ENCODE results near the gene TMA7B.
A peak's percentile ranks its signal among the peaks of the same experiment; 100 is the strongest.

TMA7B gene

DNA sequence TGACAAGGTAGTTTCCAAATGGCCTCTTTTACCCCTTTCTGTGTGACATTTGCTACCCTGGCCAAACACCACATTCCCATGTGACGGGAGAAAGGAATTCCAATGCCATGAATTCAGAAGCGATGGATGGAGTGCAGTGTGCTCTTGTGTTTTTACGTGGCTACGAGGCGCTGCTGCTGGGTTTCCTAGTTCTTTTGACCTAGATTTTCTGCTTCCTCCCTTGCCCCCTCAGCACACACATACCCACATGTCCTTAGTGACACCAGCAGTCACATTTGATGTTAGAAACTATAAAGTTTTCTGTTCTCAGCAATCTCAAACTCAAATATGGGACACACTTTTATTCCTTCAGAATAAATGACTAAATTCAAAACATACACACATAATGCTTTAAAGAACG is 7.8 kb upstream of the TMA7B start:
- DNase-seq (ENCODE audit: low spot score) = no peak

DNA sequence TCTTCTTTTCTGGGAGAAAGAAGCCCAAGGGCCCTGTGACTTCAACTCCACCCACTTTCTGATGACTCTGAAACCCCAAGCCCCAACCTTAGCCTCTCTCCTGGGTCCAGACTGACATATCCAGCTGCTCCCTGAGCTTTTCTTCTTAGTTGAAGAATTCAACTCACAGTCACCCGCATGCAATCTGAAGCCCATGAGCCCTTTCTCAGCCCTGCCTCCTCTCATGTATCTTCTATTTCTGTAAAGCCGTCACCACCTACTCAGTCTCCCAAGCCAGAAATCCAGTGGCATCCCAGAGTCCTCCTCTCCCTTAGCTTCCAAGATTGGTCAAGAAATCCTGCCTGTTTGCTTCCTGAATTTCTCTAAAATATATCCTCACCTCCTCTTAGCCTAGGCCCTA is 7.1 kb upstream of the TMA7B start:
- DNase-seq (ENCODE audit: low spot score) = no peak

DNA sequence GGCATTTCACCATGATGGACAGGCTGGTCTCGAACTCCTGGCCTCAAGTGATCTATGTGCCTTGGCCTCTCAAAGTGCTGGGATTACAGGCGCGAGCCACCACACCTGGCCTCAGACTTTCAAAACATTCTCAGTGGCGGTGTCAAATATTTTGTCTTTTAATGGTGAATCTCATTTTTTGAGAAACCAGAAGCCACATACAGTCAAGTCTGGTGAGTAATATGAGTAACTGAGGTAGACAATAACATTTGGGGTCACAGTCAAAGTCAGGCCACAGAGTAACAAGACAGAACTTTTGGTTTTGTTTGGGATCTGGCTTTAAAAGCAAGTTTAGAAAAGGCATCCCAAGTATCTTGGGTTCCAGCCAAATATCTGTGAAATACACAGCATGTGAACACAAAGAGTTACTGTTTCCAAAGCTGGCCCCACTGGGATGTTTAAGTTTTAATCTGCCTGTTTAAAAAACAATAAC is 5.6 kb upstream of the TMA7B start:
- DNase-seq (ENCODE audit: low spot score) = no peak

DNA sequence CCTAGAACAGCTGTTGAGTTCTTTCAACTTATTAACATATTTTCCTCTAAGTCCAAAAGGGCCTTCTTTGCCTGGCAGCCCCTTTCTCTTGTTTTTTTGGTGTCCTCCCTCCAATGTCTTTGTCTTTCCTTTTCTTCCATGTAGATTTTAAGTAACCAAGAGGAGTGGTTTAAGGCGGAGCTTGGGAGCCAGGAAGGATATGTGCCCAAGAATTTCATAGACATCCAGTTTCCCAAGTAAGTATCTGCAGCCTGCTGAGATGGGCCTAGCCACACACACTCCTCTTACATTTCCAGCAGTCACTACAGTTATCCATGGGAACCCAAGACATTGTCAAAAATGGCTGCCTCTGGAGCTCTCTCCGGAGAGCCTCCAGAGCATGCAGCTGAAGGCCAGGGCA is 4.5 kb upstream of the TMA7B start:
- no peak for DNase-seq (ENCODE audit: low spot score)

DNA sequence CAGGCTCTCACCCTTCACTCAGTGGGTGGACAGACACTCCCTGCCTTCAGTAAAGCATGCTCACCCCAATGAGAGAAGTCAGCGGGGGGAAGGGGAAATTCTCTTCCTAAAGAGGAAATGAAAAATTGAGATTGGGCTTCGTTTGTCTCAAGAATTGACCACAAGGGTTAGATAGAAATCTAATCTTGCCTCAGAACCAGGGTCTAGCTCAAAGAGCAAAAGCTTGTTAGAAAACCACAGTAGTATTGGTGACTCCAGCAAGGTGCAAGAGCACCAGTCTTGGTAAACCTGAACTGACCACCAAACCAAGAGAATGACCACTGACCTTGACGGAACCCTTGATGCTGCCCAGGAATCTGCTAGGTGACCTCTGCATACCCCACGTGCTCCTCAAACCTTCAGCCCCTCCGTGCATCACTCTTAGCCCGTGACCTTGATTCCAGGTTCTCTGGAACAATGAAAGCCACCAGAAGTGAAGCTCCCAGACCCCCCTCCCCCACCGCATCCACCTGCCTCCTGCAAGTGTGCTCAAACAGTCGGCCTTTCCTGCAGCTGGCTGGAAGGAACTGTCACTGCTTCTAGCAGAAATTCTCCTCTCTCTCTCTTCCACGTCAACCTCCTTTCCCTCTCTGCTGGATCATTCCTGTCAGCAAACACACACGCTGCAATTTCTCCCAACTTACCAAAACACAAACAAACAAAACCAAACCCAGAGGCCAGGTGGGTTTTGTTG is 3.1 kb upstream of the TMA7B start:
- no peak for DNase-seq (ENCODE audit: low spot score)

DNA sequence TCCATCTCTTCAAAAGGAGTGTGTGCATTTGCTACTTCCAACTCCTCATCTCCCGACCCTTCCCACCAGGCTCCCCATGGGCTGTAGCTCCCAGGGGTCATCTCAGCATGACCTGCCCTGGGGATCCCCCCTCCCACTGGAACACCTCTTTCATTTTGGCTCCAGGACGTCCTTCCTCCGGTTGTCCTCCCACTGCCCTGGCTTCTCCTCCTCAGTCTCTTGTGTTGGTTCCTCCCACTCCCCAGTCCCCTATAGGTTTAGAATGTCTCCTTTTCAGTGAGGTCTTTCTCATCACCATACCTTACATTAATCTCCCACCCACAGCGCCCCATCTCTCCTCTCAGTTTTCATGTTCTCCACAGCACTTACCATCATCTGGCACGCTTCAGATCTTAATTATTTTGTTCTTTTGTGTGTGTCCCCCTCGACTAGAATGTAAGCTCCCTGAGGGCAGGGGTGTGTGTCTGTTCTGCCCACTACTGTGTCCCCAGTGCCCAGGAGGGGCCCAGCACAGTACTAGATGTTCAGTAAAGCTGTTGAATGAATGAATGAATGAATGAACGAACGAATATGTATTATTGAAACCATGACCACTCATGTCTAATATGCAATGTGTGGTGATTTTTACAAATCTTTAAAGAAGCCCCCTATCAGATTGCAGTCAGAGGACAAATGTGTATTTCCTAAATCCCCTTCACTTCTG is 2.0 kb upstream of the TMA7B start:
- no peak for DNase-seq (ENCODE audit: low spot score)

DNA sequence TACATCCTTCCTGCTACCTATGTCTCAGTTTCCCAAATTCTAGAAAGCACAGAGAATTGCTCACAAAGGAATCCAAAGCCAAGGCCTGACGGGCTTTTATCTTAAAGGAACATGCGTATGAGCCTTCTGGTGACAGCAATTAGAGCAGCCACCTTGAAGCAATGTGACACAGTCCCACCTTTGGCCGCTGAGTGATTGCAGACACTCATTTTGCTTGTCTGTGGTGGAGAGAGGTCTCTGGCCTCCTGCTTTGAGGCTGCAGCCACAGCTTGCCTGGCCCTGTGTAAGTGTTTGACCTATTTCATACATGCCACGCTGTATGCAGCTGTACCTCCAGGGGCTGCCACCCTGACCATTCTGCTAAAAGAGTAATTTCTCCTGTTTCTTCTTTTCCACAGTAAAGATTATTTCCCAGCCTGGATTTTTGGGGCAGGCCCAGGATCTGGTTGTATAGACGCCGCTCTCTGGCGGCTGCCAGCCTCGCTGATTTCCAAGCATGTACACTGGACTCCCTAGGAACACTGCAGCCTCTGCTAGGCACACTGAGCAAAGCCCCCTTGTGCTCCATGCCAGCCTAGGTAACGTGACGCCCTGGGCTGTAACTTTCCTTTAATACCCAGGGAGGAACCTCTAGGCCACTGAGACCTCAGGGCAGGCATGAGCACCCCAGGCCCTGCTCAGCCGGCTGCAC is 1.1 kb upstream of the TMA7B start:
- DNase-seq (ENCODE audit: low spot score) = no peak

DNA sequence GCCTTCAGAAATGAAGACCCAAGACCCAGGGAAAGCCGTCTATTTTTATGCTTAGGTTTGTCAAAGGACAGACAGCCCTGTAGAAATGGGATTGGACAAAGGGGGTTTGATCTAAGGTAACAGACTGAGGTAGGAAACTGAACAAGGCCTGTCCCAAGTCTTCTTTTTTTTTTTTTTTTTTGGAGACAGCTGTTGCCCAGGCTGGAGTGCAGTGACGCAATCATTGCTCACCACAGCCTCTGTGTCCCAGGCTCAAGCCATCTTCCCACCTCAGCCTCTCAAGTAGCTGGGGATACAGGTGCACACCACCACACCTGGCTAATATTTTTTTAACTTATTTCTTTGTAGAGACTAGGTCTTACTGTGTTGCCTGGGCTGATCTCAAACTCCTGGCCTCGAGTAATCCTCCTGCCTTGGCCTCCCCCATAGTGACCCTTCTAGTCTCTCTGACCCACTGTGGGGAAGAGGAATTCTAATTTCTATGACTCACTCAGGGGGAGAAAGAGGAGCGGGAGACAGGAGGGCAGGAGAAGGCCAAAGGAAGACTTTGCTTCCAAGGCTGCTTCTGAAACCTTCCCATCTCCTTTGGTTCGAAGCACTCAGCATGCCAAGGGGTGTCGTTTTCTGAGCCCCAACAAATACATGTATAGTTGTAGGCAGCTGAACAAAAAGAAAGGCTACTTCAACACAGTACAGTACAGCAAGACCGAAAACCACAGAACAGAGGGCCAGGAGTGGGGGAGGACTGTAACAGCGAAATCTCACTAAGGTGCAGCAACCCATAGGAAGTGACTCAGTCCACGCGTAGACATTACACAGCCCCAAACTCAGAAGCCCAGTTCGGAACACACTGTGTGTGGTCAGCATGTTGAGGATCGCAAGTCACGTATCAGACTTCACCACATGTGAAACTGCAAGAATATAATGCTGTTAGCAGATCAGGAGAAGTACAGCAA is 872 bp downstream of the TMA7B start:
- DNase-seq (ENCODE audit: low spot score) = no peak

DNA sequence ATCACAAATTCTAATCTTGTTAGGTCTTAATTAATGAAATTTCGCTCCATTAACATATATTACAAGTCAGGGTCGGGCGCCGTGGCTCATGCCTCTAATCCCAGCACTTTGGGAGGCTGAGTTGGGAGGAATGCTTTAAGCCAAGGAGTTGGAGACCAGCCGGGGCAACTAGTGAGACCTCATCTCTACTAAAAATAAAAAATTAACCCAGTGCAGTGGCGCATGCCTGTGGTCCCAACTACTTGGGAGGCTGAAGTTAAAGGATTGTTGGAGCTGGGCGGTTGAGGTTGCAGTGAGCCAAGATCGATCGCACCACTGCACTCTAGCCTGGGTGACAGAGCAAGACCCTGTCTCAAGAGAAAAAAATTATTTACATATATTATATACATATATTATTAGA is 1.9 kb downstream of the TMA7B start:
- no peak for DNase-seq (ENCODE audit: low spot score)

DNA sequence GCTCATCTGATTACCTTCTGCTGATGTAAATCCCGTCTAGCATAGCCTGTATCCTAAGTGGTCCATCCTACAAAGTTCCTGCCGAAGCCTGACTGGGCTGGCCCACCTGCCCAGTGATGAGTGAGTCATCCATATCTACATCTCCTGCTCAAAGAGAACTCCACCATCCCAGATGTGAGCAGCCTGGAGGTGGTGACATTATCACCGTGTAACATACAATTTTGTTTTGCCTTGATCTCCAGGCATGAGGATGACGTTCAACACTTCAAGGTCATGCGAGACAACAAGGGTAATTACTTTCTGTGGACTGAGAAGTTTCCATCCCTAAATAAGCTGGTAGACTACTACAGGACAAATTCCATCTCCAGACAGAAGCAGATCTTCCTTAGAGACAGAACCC is 5.6 kb downstream of the TMA7B start:
- DNase-seq (ENCODE audit: low spot score) = no peak

DNA sequence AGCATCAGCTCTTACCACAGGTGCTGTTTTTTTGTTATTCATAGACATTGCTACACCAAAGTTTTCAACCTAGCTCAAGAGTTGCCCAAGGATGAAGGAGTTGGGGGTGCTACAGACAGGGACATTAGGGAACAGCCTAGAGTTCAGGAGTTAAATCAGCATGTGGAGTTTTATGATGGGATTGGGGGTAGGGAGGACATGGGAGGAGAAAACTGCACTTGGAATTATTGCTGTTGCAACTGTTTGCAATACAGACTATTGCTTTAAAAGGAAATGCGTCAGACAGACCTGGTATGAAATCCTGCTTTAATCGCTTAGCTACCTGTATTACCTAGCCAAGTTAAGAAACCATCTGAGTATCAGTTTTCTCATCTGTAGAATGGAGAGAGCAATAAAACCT is 6.3 kb downstream of the TMA7B start:
- DNase-seq (ENCODE audit: low spot score) = peak; percentile 40

DNA sequence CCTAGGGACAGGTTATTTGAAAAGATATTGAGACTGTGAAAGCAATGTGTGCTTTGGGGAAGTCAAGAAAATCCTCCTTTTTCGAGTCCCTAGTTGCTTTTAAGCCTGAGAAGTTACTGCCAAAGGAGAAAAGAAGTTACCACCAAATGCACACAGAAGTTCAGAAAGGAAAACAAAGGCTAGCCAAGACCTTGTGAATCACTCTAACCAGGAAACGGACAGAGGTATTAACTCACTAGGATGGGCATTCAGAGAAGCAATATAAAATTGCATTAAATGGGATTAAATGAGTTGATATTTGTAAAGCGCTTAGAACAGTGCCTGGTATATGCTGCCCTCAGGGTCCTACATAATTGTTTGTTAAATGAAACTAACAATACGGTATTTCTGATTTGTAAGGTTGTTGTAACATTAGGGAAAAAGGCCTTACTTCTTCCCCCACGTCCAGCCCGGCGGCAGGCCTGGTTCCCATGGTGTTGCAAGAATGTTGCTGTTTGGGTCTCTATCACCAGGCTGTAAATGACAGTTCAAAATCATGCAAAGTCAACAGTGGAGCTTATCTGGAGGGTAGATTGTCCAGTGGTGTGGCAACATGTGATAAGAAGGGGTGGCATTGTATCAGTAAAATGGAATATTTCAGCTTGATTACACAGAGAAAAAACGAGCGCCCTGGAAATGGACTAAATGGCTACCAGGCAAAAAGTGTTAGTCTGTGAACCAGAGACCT is 7.1 kb downstream of the TMA7B start:
- peak; percentile 56 for DNase-seq (ENCODE audit: low spot score)

DNA sequence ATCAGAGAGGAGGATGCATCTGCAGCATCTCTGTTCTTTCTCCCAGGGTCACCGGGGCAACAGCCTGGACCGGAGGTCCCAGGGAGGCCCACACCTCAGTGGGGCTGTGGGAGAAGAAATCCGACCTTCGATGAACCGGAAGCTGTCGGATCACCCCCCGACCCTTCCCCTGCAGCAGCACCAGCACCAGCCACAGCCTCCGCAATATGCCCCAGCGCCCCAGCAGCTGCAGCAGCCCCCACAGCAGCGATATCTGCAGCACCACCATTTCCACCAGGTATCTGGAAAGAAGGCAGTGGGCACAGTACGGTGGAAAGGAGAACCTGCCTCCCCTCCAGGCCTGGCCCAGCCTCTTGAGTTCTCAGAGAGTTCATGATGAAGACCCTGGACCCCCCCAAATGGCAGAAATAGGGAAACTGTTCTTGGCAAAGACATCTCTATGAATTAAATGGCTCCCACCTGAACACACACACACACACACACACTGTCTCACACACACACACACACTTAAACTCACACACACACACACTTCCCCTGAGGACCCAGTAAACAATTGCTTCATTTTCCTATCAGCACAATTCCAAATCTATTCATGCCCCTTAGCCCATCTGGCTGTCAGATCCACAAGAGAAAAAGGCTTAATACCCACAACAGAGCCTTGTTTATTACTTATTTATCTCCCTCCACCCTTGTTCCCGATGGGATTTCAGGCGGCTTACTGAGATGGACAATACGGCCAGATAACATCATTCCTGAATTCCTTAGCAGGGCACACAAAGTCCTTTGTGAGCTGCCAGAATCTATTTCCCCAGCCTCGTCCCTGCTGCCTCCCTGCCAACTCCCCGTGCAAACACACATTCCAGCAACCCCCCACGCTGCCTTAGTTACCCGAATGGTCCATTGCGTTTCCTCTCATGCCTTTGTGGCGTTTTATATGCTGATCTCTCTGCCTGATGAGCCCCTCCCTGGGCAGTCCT is 8.1 kb downstream of the TMA7B start:
- DNase-seq (ENCODE audit: low spot score) = no peak

DNA sequence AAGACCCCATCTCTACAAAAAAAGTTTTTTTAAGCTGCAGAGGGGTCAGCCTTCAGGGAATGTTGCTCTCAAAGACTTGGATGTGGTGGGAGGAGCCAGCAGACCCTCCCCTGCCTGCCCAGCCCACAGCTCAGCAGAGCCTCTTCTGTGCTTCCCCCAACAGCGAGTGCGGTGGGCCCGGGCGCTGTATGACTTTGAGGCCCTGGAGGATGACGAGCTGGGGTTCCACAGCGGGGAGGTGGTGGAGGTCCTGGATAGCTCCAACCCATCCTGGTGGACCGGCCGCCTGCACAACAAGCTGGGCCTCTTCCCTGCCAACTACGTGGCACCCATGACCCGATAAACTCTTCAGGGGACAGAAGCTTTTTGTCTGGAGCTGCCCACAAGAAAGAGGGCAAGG is 10.5 kb downstream of the TMA7B start:
- DNase-seq (ENCODE audit: low spot score) = no peak

DNA sequence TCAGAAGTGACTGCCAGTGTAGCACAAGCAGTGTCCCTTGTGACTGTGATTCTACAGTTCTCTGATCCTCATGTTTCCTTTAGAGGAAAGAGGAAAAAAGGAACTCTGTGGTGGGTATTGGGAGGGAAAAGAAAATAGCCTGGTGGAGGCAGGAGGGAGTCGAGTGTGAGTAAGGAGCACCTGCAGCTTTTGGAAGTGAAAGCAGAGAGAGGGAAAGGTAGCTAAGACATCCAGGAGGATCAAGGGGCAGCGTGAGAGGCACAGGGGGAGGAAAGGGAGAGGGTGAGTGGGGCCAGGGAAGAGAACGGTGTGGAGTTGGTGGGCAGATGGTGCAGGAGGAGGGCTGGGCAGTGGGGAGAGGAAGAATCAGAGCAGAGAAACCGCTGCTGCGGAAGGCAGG is 12.4 kb downstream of the TMA7B start:
- DNase-seq (ENCODE audit: low spot score) = no peak

DNA sequence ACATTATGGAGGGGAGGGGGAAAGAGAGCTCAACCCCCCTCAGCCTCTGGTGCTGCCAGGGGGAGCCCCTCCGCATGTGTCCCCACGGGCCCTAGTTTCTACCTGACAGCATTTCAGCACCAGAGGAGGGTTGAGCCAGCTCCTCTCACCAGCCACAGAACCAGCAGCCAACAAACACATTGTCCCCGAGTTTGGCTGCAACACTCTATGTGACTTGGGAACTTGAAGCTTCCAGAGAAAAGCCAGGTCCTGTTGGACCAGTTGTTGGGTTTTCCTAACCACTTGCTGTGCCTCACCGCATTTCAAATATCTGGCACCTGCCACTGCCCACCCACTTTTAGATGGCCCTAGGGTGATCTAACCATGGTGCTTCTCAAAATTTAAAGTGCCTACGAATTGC is 13.5 kb downstream of the TMA7B start:
- DNase-seq (ENCODE audit: low spot score) = no peak

DNA sequence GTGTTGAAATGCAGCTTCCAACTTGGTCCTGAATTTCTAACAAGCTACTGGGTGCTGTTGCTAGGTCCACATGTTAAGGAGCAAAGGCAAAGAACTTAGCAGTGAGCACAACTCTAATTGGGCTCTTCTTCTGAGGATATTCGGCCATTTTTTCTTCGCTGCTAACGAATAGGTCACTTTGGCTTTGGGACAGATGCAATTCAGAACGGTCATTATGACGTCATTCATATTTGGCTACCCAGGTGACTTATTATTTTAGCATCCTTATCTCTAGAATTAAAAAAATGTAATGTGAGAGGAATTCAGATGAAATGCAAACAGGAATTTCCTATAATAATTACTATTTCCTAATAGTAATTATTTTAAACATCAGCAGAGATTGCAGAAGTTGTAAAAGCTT is 13.9 kb downstream of the TMA7B start:
- no peak for DNase-seq (ENCODE audit: low spot score)

DNA sequence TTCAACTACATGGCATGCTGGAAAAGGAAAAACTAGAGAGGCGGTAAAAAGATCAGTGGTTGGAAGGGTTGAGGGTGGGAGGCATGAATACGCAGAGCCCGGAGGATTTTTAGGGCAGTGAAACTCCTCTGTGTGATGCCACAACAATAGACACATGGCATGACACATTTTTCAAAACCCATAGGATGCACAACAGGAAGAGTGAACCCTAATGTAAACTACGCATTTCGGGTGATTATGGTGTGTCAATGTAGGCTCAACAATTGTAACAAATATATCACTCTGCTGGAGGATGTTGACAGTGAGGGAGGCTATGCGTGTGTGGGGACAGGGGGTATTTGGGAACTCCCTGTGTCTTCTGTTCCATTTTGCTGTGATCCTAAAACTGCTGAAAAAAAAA is 18.9 kb downstream of the TMA7B start:
- DNase-seq (ENCODE audit: low spot score) = no peak

DNA sequence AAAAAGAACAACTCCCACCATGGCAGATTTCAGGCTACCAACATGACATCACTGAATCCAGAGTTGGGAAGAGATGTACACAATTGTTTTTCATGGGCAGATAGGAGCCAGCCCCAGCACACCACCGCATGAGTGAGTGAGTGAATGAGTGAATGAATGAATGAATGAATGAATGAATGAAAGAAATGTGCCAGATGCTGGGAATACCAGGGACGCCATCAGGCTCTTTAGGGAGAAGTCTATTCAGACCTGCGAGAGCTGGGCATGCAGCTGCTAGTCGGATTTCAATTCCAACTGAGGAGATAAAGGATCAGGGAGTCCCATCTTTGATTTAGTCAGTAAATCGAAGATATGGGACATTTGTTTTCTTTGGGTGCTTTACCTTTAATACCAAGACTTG is 19.3 kb downstream of the TMA7B start:
- DNase-seq (ENCODE audit: low spot score) = no peak

DNA sequence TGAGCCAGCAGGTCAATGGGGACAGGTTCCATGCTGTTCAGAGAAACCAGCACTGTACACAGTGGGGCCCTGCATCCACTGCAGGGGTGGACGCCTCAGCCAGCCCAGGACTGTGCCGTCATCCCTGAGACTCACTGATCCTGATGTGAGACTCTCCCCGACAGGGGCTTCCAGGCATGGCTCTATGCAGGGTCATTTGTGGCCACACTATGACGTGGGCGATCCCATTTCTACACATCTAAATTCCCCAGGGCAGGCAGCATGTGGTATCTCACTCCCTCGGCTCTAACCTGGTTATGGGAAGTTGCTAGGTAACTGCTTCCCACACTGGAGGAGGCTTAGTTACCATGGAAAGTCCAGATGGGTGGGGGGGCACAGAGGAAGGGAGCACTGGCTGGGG is 20.4 kb downstream of the TMA7B start:
- DNase-seq (ENCODE audit: low spot score) = no peak

All from HuH-7 (cell line).